Skeletal muscle cell (primary cell): ENCODE data around the gene ABCG1.

ENCODE experiments used
- DNase-seq: peaks from one replicate; pipeline ENCODE4 v3.0.0-alpha.2; 2010; ENCODE audit warnings: low read depth
- H3K4me3 ChIP-seq: 2 replicates; pipeline ENCODE4 v1.5.1; 2011; ENCODE audit warnings: low read depth, mild to moderate bottlenecking, control low read depth, low read length, moderate library complexity

ABCG1 gene

DNA sequence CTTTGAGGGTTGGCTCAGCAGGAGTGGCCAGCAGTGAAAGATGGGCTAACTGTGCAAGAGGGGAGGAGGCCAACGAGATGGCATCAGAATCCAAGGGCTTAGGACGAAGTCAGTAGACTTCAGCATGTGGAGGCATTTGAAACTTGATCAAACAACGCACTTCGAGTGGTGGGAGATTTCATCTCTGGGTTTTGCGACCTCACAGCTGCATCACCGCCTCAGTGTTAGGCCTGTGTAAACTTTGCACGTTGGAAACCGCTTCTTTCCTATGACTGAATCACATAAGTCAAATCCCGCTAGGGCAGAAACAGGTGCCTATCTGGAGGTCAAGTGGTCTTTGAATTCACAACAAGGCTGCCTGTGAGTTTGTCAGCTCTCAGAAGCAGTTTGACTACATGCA is 78.4 kb downstream of the ABCG1 start:
- DNase-seq: no peak
- H3K4me3 ChIP-seq: no peak overlapping the region

DNA sequence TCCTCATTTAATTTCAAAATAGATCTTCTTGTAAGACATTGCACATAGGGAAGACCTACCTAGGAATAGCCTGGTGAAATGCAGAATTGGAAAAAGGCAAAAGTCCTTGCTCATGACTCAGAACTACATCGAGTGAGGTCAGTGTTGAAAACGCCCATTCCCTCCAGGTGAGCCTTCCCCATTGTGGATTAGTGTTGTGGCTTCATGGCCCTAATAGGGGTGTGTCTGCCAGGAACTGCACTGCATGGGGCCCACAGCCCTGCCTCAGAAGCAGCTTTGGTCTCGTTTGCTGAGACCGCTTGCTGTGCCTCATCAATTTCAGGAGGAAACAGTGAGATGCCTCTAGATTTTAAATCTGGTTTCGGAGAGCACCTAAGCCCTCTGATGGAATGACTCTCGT is 79.3 kb downstream of the ABCG1 start:
- DNase-seq: no peak

DNA sequence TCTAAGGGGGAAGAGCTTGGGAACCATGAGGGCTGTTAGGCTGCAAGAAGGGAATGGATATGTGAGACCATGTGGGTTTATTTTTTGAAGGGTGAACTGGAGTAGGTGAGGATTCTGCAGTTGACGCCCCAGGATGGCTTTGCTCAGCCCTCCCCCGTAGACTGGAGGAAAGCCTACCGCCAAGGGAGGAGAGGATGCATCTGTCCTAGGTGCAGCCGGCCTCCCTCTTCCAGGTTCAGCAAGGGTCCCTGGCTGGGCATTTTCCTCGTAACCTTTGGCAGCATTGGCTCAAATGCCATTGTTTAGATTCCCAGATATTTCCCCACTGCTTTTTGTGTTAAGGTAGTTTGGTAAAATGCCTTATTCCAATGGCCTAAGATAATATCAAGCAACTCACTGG is 79.7 kb downstream of the ABCG1 start:
- DNase-seq: no peak
- H3K4me3 ChIP-seq: no peak overlapping the region

More for the DNA sequence above, 79.3 kb downstream of the ABCG1 start:
- no peak overlapping the region for H3K4me3 ChIP-seq

DNA sequence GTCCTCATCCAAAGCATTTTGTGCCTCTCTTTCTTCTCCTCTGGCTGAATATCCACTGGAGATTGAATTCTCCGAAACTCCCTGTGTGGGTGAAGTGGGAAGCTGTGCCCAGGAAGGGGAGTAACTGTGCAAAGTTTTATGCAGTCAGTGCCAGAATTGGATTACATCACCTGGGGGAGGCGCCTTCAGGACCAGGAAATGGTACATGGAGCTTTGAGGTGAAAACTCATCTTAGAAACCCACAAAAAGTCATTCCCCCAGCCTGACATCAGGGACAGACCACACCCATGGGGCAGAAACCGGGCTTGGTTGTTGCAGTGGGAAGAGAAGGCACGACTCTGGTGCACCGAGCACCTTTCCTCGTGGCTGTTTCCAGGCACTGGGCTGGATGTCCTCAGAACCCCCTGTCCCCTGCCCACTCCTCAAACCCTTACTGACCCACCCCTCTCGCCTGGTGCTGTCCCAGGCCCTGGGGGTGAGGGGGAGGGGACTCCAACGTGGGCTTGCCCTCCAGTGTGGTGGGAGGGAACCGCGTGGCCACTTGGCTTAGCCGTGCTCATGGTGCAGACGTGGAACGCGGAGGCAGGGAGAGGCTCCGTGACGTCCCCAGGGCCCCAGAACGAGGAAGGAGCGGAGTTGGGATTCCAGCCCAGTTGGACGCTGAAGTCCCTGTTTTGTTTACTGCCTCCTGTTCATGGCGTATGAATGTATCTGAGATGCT is 80.5 kb downstream of the ABCG1 start:
- no peak for DNase-seq
- H3K4me3 ChIP-seq: no peak overlapping the region

DNA sequence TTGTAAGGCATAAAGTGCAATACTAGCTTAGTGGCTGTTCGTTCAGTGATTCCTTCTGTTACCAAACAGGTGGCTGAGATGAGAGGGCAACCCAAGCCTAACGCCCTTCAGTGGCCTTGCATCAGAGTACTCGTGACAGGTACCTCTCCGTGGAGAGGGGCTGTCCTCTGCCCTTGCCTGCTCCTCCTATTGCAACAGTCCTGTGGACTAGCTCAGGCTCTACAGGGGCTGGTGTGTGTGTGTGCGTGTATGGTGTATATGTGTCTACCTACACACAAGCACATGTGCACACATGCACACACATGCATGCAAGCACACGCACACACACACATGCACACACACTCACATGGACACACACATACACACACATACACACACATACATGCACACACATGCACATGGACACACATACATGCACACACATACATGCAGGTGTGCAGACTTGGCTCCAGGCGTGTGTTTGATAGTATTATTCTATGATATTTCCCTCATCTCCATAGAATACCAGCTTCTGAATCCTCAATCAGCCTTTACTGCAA is 81.2 kb downstream of the ABCG1 start:
- no peak for DNase-seq
- no peak overlapping the region for H3K4me3 ChIP-seq

DNA sequence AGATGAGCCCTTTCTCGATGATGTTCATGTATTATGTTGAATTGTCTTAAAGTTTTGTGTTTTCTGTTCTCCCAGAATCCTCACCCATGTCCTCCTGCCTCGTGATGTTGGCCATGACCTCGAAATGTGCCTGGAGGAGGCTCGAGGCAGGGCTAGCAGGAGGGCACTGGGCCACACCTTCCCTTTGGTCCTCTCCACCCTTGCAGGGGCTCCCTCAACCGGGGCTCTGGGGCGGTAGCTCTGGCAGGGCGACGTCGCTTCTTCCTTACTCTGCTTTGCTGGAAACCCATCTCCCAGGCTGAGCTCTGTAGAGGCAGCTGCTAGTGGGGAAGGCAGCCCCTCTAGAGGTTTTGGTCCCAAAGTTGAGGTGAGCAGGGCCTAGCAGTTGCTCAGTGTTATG is 82.0 kb downstream of the ABCG1 start:
- no peak for DNase-seq
- no peak overlapping the region for H3K4me3 ChIP-seq

DNA sequence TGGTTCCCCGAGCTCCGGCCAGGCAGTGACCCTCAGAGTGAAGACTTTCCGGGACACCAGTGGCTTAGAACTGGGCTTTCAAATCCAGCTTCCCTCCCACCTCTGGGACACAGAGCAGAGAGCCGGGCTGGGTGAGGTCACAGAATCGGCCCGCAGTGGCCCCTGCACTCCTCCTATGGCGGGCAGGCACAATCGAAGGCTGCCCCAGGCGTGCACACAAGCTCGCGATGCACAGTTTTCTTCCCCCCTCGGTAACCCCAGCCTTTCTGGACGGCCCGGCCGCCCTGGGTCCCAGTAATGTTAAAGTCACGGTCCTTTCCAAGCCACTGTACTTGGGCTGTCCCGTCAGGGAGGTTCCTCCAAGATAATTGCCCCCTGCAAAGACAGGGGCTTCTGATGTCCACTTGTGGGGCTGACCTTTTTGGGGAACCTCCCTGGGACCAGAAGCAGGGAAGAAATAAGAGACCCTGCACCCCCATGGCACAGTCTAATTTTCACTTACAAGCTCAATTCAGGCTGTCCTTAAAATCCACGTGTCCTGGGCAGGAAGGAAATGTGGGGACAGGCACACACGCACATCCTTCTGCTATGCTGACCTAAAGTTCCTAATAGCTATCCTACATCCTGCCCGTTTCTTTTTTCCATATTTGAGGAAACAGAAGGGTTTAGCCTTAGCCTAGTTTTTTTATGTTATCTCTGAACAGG is 82.6 kb downstream of the ABCG1 start:
- no peak for DNase-seq
- no peak overlapping the region for H3K4me3 ChIP-seq

DNA sequence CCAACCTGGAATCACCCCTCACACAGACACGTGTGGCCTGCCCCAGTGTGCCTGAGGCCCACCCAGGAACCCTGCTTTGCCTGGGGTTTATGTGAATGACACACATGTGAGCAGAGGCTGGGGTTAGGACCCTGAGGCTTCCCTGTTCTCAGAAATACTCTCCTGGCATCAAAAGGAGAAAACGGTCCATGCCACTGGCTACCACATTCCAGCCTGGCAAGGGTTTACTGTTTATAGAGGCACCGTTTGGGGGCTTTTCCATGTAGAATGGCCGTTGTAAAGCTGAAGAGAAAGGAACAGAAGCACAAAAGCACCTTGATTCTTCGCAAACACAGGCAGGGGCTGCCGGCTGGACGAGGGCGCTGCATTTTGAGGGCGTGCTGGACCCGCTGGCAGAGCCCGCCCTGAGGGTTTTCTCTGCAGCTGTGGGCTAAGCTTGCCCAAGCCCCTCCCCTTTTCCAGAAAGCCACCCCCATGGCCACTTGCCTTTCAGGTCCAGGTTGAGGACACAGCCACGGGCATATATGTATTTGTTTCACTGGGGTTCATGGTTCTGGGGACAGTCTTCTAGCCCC is 83.2 kb downstream of the ABCG1 start:
- no peak for DNase-seq
- no peak overlapping the region for H3K4me3 ChIP-seq

DNA sequence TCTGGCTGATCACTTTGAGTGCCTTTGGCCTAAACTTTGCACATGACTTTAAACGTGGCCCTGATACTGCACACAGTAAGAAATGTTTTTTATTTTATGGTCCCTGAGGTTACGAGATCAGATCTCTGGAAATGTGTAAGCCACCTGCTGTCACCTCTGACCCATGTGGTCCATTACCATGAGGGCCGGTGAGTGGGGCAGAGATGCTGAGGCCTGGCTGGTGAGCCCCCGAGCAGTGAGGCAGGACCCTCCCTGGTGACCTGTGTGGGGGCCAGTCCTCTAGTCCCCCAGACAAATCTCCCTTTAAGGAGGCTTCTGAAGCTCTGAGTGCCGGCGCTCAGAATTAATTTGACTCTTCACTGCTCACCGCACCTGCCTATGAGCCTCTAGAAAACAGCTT is 83.9 kb downstream of the ABCG1 start:
- no peak for DNase-seq
- no peak overlapping the region for H3K4me3 ChIP-seq

DNA sequence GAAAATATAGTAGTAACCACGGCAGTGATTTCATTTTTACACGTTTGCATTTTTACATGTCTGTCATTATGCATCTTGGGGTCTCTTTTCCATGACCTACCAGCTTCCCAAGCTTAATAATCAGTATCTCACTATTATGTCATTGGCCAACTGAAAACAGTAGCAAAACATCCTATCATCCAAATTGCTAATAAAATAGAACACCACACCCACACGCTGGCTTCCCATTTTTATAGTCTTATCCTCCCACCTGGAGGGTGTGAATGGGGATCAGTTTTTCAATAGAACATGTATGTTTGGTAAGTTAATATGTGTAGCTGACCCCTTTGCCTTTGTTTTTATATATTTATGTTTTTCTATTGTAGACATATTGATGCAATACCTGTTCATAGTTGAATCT is 84.5 kb downstream of the ABCG1 start:
- no peak for DNase-seq
- no peak overlapping the region for H3K4me3 ChIP-seq

DNA sequence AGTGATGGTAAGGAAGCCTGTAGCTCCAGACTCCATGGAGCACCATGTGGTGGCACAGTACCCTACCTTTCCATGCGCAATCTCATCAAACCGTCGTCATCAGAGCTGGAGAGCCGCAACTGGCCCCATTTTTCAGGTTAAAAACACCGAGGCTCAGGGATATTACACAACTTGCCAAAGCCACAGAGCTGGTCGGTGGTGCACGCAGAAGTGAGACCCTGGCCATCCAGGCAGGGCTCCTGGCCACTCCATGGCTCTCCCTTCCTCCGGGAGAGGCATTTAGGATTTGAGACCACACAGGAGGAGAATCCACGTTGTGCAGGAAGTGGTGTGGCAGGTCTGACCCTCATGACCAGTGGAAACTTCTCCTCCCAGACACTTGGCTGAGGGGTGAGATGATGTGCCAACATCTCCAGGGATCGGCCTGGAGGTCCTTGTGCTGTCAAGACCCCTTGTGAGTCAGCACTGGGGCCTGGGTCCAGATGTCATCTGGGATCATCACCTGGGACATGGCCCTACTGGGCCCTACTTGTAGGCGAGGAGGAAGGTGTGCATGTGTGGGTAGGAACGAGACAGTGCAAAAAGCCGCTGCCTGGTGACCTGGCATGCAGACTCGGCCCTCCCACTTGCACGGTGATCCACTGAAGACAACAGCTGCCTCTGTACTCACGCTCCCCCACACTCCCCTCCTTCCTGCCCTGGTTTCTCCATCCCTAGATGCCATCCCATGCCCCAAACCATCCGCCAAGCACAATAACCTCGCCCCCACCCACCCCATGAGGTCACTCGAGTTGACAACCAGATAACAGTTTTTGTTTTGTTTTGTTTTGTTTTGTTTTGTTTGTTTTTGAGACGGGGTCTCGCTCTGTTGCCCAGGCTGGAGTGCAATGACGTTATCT is 85.9 kb downstream of the ABCG1 start:
- H3K4me3 ChIP-seq: no peak overlapping the region
- DNase-seq: no peak

DNA sequence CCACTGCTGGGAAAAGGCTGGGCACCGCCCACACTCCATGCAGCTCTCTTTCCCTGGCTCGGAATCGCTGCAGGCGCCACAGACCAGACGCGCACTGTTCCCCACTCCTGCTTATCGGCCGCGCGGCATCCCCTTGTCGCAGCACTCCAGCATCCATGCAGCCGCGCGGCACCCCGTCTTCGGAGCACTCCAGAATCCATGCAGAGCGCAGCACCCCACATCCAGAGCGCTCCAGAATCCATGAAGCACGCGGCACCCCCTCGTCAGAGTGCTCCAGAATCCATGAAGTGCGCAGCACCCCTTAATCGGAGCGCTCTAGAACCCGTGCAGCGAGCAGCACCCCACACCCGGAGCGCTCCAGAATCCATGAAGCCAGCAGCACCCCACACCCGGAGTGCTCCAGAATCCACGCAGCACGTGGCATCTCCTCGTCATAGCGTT is 86.8 kb downstream of the ABCG1 start:
- DNase-seq: no peak
- no peak overlapping the region for H3K4me3 ChIP-seq

DNA sequence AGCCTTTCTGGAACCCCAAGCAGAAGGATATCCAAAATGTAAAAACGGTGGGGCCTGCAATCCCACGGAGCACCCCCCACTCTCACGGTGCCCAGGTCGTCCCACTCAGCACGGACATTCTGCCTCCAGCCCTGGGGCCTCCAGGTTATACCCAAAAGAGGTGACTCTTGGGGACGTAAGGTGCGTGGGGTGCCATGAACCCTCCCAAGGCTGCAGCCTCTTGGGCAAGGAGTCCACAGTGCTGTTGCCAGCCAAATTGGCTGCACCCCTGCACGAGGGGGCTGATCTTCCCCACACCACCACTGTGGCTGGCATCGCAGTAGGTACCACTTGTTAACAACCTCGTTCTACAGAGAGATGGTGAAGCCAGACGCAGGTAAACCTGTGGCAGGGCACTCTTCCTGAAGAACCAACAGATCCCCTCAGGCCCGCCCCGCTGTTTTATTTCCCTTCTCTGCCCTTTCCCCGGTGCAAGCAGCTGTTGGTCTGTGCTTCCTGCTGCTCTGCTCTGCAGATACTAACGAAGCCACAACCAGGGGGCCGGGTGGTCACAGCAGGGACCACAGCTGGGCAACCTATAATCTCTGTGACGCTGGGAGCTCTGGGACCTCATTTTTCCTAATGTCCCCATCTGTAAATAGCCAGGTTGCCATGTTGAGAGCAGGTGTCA is 87.6 kb downstream of the ABCG1 start:
- DNase-seq: no peak
- no peak overlapping the region for H3K4me3 ChIP-seq

DNA sequence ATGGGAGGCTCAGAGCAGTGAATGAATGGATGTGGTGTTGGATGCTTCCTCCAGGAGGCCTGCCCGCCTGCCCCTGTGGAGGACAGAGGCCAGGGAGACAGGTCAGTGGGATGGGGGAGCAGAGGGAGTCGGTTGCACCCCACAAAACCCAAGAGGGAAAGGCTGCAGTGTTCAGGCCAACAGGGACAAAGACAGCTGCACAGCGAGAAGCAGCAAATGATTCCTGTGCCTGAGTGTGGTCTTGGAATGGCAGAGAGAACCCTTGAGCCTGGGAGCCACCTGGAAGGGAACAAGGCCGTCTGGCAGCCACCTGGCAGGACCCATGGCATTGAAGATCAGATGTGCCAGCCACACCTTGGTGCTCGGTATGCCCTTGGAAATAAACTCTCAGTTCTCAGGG is 88.2 kb downstream of the ABCG1 start:
- DNase-seq: no peak
- no peak overlapping the region for H3K4me3 ChIP-seq

DNA sequence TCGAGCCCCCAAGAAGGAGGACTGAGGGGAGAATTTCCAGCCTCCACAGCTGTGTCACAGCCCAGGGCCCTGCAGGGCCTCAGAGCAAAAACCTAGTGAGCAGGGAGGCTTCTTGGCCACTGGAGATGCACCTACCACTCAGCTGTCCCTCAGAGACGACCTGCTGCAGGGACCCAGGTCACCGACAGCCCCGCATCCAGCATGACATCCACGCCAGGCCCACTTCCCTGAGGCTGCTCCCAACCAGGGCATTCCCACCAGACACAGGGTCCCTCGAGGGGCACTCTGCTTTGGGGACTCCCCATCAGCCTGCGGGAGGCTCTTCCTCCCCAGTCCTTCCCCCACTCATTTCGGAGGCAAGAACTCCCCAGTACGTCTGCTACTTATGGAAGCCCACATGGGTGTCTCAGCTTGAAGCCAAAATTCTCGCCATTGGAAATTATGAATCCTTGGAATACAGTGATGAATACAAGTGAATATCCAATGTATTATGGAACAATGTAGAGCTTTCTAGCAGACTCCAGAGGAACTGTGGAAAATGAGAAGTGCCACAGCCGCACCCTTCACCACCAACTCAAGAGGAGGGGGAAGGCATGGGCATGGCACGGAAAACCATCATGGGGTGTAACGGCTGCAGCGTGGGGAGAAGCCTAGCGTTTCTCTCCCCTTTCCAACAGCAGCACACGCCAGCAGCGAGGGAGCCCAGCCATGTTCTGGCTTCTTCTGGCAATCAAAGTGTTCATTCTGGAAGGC is 89.4 kb downstream of the ABCG1 start:
- DNase-seq: no peak
- no peak overlapping the region for H3K4me3 ChIP-seq

DNA sequence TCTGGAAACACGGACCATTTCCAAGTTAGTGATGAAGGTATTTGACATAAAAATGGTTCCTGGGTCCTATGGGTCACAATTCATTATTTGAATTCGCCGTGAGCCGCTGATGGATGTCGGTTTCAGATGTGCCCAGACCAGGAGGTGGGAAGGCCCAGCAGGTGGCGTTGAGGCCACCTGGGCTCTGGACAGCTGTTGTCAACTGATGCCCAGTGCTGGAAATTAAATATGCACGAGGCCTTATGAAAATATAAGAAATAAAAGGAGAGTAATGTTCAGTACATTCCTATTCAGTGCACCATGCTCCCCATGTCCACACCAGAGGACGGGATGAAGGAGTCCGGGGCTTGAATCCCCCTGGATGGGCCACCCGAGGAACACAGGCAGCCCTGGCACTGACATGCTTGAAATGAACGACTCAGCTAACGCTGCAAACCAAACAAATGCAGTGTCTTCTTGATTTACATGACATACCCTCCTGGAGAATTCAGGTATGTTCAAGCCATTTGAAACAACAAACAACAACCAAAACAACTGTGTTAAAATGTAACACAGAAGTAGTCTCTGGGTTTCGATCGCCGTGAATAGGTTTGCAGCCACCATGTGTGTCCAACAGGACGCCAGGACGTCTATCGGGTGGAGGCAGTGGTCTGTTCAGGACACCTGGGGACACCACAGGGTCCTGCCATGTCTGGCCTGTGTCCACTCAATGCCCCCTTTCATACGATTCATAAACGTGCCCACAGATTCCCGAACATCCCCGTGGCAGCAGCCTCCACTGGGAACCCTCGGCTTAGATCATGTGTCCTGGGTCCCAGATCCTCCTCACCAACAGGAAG is 90.2 kb downstream of the ABCG1 start:
- H3K4me3 ChIP-seq: no peak overlapping the region
- no peak for DNase-seq

DNA sequence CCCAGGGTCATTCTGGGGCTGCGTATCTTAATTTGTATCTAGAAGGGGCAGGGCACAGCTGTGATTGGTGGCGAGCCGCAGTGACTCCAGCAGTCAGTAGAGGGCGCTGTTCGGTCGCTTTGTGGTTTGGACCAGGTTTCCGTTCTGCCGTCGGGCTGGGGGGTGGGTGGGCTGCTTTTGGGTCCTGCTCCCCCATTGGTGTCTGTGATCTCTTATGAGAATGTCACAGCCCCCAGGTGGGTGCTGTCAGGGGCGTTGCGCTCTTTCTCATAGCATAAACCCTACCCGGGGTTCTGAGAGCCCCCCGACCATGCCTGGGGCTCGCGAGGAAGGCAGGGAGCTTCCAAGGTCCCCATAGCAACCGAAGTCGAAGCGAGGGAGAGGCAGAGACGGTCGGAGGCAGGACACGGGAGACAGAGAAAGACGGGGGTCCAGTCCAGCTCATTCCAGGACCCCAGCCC is 90.8 kb downstream of the ABCG1 start:
- no peak overlapping the region for H3K4me3 ChIP-seq
- no peak for DNase-seq
